ENCODE measurements around the gene DHX34. TPM values are rescaled to one million over a fixed set of nuclear protein-coding genes. Genes with fewer than 3 reads are reported as not detected.

The DHX34 gene
- total RNA-seq, 3 donors from 2014 or later: 38.1 to 41.0 (median 38.6) TPM

Other genes starting within 250 kb of the DHX34 start
- gene ZC3H4, start 235.5 kb upstream of the DHX34 start, total RNA-seq: 10 to 100 TPM; 77.7 to 91.6 (median 90.4) TPM
- gene SAE1, start 218.5 kb upstream of the DHX34 start, total RNA-seq: 100 to 1,000 TPM in 1 of 3 donors, 10 to 100 TPM in 2; 90.0 to 112 (median 99.3) TPM
- 1 to 10 TPM; 4.4 to 6.0 (median 5.7) TPM for gene BBC3, start 118.1 kb upstream of the DHX34 start, total RNA-seq
- gene CCDC9, start 92.8 kb upstream of the DHX34 start, total RNA-seq: 10 to 100 TPM; 24.0 to 34.5 (median 30.4) TPM
- 10 to 100 TPM in 2 of 3 donors, 1 to 10 TPM in 1; 9.9 to 10.1 (median 10.0) TPM for gene INAFM1, start 74.4 kb upstream of the DHX34 start, total RNA-seq
- under 1 TPM; 0.63 to 0.83 (median 0.68) TPM for gene C5AR1, start 39.5 kb upstream of the DHX34 start, total RNA-seq
- gene C5AR2, start 17.1 kb upstream of the DHX34 start, total RNA-seq: not detected
- under 1 TPM in 1 of 3 donors, not detected in 2; 0.16 TPM for gene MEIS3, start 70.2 kb downstream of the DHX34 start, total RNA-seq
- under 1 TPM in 1 of 3 donors, not detected in 2; 0.05 TPM for gene SLC8A2, start 122.6 kb downstream of the DHX34 start, total RNA-seq
- gene KPTN, start 134.9 kb downstream of the DHX34 start, total RNA-seq: 10 to 100 TPM; 12.3 to 17.4 (median 14.9) TPM
- 100 to 1,000 TPM in 2 of 3 donors, 10 to 100 TPM in 1; 94.5 to 106 (median 106) TPM for gene NAPA, start 165.7 kb downstream of the DHX34 start, total RNA-seq
- under 1 TPM; 0.11 to 0.22 (median 0.13) TPM for gene ZNF541, start 223.8 kb downstream of the DHX34 start, total RNA-seq

Measured in activated T-cell treated with anti-CD3 and anti-CD28 coated beads, Interleukin-2, amount 50 U/mL, for 4 hours (primary cell).